Effector memory CD8-positive, alpha-beta T cell (primary cell): ENCODE measurements around the gene MYH7.
"Not testable (repeated sequence)": the region's sequence is repeated elsewhere in the genome, so short reads cannot be mapped to it uniquely, and the experiment has no call there.

Experiments
- ATAC-seq: fragments of 150-1000 bp; cut with Tn5 transposase; replicated peaks from 2 replicates; pipeline ENCODE4 v1.10.0; 2021; ENCODE audit warnings: mild to moderate bottlenecking, moderate library complexity
- DNase-seq, 3 experiments: peaks; one replicate each; pipeline ENCODE4 v3.0.0; 2021
- H3K27ac Mint-ChIP-seq, 2 donors: one replicate each; pipeline ENCODE4 v1.8.0; 2022; ENCODE audit warnings: mild to moderate bottlenecking in 2 of 2, mixed read lengths in 2 of 2, moderate library complexity in 2 of 2
- H3K27me3 Mint-ChIP-seq, 2 donors: one replicate each; pipeline ENCODE4 v1.8.0; 2022; ENCODE audit warnings: mixed read lengths in 2 of 2
- H3K36me3 Mint-ChIP-seq: one replicate; pipeline ENCODE4 v1.8.0; 2022; ENCODE audit warnings: mild to moderate bottlenecking, moderate library complexity, mixed read lengths; ENCODE audit not compliant: insufficient read depth
- H3K4me1 Mint-ChIP-seq, 2 donors: one replicate each; pipeline ENCODE4 v1.8.0; 2022; ENCODE audit warnings: low read depth in 2 of 2, mixed read lengths in 2 of 2
- H3K4me3 Mint-ChIP-seq, 2 donors: one replicate each; pipeline ENCODE4 v1.8.0; 2022; ENCODE audit warnings: mild to moderate bottlenecking in 2 of 2, mixed read lengths in 2 of 2, moderate library complexity in 2 of 2
- H3K9me3 Mint-ChIP-seq, 2 donors: one replicate each; pipeline ENCODE4 v1.8.0; 2022; ENCODE audit warnings: mixed read lengths in 2 of 2

MYH7 gene

DNA sequence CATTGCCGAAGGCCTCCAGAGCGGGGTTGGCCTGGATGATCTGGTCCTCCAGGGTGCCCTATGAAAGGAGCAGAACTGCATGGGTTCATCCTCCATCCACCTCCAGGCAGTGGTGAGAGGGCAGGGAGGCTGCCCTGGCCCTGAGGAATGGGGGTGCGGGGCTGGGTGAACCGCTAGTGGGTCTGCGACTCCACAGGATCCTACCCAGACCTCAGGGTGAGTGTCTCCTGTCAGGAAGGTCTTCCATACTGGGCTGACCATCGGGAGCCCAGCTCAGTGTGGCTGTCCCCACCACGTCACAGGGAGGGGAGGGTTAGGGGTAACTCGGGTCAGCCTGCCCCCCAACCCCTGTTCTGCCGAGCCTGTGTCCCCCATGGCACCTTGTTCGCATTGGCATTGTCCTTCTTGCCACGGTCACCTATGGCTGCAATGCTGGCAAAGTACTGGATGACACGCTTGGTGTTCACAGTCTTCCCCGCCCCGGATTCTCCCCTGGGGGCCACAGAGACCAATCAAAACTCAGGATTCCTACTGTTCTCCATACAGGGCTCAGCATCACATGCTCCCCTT, 31.0 kb downstream of the MYH7 start:
- DNase-seq (no peak), ATAC-seq (no peak)
- no peaks in the 10 kb centered on the region for H3K9me3 Mint-ChIP-seq
- H3K27me3 Mint-ChIP-seq, result peaks cover 23 to 71% of the 10 kb centered on the region in 2 donors
- H3K27ac Mint-ChIP-seq, result no peak overlapping the region
- H3K4me1 Mint-ChIP-seq, result no peaks in the 10 kb centered on the region
- H3K36me3 Mint-ChIP-seq, result no peaks in the 10 kb centered on the region
- no peak overlapping the region for H3K4me3 Mint-ChIP-seq

DNA sequence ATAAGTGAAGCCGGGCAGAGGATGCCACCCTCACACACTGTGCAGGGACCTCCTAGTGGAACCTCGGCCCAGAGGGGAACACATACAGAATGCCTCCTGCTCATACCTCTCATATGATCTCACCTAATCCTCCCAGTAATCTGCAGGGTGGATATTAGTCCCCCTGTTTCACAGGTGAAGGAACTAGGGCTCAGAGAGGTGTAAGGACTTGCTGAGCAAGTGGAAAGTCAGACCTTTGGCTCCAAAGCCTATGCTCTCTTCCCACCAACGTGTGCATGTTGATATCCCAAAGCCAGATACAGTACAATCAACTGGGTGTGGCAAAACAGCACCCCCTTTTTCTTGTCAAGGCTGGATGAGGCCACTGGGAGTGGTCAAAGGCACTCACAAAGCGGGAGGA, 31.6 kb downstream of the MYH7 start:
- DNase-seq, result no peak
- H3K4me3 Mint-ChIP-seq, result no peak overlapping the region

DNA sequence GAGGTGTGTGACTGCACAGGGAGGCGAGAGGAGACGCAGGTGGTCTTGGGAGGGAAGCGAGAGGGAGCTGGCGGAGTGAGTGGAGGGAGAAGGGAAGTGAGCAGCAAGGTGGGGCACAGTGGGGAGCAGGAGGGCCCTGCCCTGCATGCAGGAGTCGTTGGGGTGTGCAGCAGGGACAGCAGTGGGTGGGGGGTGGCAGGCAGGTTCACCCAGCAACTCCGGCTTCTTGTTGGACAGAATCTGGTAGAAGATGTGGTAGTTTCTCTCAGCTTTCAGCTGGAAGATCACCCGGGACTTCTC, 32.4 kb downstream of the MYH7 start:
- H3K27me3 Mint-ChIP-seq, result peaks cover 20 to 71% of the 10 kb centered on the region in 2 donors
- no peaks in the 10 kb centered on the region for H3K9me3 Mint-ChIP-seq
- H3K36me3 Mint-ChIP-seq, result no peaks in the 10 kb centered on the region
- H3K4me1 Mint-ChIP-seq, result no peaks in the 10 kb centered on the region
- no peak for DNase-seq
- no peak overlapping the region for H3K4me3 Mint-ChIP-seq
- H3K27ac Mint-ChIP-seq, result no peak overlapping the region
- ATAC-seq, result no peak

More for the DNA sequence above, 31.6 kb downstream of the MYH7 start:
- no peaks in the 10 kb centered on the region for H3K9me3 Mint-ChIP-seq
- ATAC-seq, result no peak
- H3K36me3 Mint-ChIP-seq, result no peaks in the 10 kb centered on the region
- no peaks in the 10 kb centered on the region for H3K4me1 Mint-ChIP-seq
- no peak overlapping the region for H3K27ac Mint-ChIP-seq
- peaks cover 20 to 71% of the 10 kb centered on the region in 2 donors for H3K27me3 Mint-ChIP-seq

DNA sequence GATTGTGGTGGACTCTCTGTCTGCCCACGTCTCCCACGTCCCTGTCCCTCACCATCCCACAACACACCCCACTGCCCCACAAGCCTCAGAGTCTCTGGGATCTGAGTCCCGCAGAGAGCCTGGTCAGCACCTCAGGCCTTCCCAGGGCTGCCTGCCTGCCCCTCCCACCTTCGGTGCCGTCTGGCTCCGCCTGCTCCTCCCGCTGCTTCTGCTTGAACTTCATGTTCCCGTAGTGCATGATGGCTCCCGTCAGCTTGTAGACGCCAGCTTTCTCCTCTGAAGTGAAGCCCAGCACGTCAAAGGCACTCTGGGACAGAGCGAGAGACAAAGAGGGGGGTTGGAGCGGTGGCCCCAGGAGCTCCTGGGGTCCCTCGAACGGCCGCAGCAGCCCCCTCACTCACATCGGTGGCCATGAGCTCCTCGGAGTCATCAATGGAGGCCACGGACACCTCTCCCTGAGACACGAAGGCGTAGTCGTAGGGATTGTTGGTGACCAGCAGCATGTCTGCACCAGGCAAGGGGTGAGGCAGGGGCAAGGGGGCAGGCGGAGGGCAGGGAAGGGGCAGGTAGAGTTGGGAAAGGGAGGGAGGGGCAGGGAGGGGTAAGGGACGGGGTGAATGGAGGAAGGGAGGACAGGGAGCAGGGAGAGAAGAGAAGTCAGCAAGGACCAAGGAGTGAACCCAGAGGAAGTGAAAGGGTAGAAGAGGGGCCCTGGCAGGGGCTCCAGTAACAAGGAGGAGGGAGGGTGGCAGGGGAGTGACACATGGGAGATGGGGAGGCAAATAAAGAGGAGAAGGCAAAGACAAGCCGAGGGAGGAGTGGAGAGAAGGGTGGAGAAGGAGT, 32.9 kb downstream of the MYH7 start:
- Mint-ChIP-seq H3K9me3 (no peaks in the 10 kb centered on the region), H3K27me3 (peaks cover 20 to 71% of the 10 kb centered on the region in 2 donors), H3K4me3 (no peak overlapping the region), H3K36me3 (no peaks in the 10 kb centered on the region), H3K27ac (no peak overlapping the region), H3K4me1 (no peaks in the 10 kb centered on the region)
- ATAC-seq (no peak), DNase-seq (no peak)

DNA sequence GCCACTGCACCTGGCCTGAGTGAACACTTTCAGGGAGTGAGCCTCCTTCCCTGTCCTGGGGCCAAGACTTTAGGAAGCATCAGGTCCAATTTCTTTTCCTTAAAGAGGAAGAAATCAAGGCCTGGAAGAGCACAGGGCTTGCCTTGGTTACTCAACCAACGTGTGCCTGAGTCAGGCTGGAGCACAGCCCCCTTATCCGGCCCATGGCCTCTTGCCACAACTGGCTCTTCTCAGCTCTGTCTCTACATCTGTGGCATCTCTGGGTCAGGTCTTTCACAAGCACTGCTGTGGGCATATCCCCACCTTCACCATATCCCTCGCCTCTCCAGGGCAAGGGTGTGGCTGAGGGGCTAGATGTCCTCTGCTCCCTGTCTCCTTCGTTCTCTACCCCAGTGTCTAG, 34.2 kb downstream of the MYH7 start:
- no peak overlapping the region for H3K27ac Mint-ChIP-seq
- no peak for DNase-seq
- ATAC-seq, result no peak
- no peaks in the 10 kb centered on the region for H3K36me3 Mint-ChIP-seq
- H3K4me3 Mint-ChIP-seq, result no peak overlapping the region
- no peaks in the 10 kb centered on the region for H3K4me1 Mint-ChIP-seq
- H3K27me3 Mint-ChIP-seq, result peaks cover 18 to 64% of the 10 kb centered on the region in 2 donors
- H3K9me3 Mint-ChIP-seq, result no peaks in the 10 kb centered on the region

DNA sequence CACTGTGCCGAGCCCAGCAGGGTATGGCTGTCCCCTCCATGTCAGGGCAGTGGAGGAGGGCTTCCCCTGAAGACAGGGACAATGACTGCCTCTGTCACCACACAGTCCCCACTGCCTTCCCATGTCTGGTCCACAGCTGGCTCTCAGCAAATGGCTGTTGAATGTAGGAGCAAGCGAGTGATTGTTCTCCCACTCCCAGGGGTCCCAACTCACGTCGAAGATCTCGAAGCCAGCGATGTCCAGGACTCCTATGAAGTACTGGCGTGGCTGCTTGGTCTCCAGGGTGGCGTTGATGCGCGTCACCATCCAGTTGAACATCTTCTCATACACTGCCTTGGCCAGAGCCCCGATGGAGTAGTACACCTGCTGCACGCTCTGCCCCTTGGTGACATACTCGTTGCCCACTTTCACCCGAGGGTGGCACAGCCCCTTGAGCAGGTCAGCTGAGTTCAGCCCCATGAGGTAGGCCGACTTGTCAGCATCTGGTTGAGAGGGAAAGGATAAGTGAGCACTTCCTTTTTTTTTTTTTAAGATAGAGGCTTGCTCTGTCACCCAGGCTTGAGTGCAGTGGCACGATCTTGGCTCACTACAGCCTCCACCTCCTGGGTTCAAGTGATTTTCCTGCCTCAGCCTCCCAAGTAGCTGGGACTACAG, 34.8 kb downstream of the MYH7 start:
- H3K9me3 Mint-ChIP-seq, H3K36me3 Mint-ChIP-seq, H3K27ac Mint-ChIP-seq, H3K4me1 Mint-ChIP-seq, ATAC-seq, H3K4me3 Mint-ChIP-seq, DNase-seq: not testable (repeated sequence)
- peaks cover 21 to 57% of the 10 kb centered on the region in 2 donors for H3K27me3 Mint-ChIP-seq

DNA sequence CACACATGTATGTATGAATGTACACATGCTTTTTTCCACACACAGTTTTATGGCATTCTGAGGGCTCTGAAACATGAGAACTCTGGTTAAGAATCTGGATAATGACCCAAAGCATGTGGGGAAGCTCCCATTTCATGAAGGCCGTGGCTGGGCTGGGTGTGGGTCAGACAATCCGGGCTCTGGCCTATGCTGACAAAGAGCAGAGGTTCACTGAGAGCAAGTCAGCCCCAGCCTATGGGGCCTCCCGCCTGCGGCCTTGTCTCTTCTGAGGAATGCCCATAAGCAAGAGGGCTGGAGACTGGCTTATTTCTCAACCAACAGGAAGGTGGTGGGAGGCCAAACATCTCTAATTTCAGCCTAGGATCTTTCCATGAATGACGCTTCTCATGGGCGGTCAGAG, 35.9 kb downstream of the MYH7 start:
- ATAC-seq (no peak), DNase-seq (no peak)
- no peaks in the 10 kb centered on the region for H3K36me3 Mint-ChIP-seq
- H3K27me3 Mint-ChIP-seq, result peaks cover 21 to 47% of the 10 kb centered on the region in 2 donors
- H3K4me1 Mint-ChIP-seq, result no peaks in the 10 kb centered on the region
- H3K27ac Mint-ChIP-seq, result no peak overlapping the region
- no peak overlapping the region for H3K4me3 Mint-ChIP-seq
- H3K9me3 Mint-ChIP-seq, result no peaks in the 10 kb centered on the region

DNA sequence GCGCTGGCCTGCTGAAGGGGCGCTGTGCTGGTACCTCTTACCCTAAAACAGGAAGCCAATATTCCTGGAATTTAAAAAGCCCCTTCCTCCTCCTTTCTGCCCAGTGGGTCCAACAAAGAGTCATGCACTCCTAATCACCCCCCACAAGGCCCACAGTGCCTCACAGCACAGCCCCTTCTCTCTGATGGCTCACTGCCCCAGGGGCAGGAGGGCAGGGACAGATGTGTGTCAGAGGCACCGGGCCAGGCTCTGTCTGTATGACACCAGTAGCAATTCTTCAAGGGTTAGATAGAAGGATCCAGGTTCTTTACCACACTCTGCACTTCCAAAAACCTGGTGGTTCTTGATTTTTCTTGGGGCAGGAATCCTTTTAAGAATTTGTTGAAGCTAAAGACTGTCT, 36.3 kb downstream of the MYH7 start:
- DNase-seq (no peak), ATAC-seq (no peak)
- Mint-ChIP-seq H3K9me3 (no peaks in the 10 kb centered on the region), H3K27ac (no peak overlapping the region), H3K4me3 (no peak overlapping the region), H3K36me3 (no peaks in the 10 kb centered on the region), H3K4me1 (no peaks in the 10 kb centered on the region), H3K27me3 (peaks cover 22 to 45% of the 10 kb centered on the region in 2 donors)

DNA sequence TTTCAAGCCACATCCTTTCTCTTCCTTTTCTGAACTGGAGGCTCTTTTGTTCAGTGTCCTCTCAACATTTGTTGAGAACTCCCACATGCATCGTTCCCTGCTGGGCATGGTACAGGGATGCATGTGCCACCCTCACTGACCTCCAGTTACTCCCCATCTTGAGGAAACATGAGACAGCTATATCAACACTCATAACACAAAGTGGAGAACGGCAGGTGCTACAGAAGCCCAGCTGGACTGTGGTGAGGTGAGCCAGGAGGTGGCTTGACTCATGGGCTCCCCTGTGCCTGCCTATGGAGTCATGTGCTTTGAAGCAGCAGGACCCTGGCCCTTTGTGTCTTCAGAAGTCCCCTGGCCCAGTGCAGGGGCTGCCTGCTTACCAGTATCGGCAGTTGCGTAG, 37.1 kb downstream of the MYH7 start:
- no peak for DNase-seq
- Mint-ChIP-seq H3K9me3 (no peaks in the 10 kb centered on the region), H3K4me1 (no peaks in the 10 kb centered on the region), H3K27ac (no peak overlapping the region), H3K36me3 (no peaks in the 10 kb centered on the region), H3K4me3 (no peak overlapping the region), H3K27me3 (peaks cover 27 to 46% of the 10 kb centered on the region in 2 donors)
- ATAC-seq, result no peak

DNA sequence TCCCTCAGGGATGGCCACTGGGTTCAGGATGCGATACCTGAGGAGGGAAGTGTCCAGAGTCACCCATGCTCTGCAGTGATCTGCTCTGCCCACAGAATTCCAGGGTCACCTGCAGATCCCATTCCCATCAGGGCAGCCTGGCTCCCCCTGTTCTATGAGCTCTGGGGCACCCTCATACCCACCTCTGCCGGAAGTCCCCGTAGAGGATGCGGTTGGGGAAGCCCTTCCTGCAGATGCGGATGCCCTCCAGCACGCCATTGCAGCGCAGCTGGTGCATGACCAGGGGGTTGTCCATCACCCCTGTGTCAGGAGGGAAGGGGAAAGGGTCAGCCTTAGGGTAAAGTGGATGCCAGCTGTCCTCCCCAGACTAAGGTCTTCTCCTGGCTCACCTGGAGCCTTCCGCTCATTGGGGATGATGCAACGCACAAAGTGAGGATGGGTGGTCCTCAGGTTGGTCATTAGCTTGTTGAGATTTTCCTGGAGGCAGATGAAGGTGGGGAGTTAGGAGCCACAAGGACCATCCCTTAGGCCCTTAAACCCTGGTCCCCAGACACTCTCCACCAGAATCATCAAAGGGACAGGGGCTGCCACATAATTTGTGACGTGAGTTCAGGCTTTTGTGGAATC, 38.6 kb downstream of the MYH7 start:
- no peaks in the 10 kb centered on the region for H3K36me3 Mint-ChIP-seq

DNA sequence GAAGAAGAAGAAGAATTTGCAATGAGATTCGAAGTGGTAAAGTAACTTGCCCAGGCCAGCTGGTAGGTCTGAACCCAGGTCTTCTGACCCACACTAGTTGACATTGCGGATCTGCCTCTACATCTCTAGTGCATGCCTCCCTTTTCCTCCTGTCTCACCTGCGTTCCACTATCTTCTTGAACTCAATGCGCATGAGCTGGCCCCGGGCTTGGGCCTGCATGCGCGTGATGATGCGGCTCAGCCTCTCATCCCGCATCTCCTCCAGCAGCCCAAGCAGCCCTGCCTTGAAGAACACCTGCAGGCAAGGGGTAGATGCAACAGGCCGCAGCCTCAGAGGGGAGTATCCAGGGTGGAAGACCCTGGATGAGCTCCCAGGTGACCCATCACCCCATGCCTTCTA, 39.3 kb downstream of the MYH7 start:
- Mint-ChIP-seq H3K36me3 (no peaks in the 10 kb centered on the region), H3K9me3 (no peaks in the 10 kb centered on the region), H3K27ac (no peak overlapping the region), H3K4me3 (no peak overlapping the region), H3K27me3 (peaks cover 29 to 44% of the 10 kb centered on the region in 2 donors), H3K4me1 (no peaks in the 10 kb centered on the region)
- no peak for DNase-seq
- ATAC-seq, result no peak

More for the DNA sequence above, 38.6 kb downstream of the MYH7 start:
- H3K4me3 Mint-ChIP-seq, result no peak overlapping the region
- ATAC-seq, result no peak
- H3K4me1 Mint-ChIP-seq, result no peaks in the 10 kb centered on the region
- H3K27ac Mint-ChIP-seq, result no peak overlapping the region
- H3K27me3 Mint-ChIP-seq, result peaks cover 29 to 44% of the 10 kb centered on the region in 2 donors
- DNase-seq, result no peak
- H3K9me3 Mint-ChIP-seq, result no peaks in the 10 kb centered on the region

DNA sequence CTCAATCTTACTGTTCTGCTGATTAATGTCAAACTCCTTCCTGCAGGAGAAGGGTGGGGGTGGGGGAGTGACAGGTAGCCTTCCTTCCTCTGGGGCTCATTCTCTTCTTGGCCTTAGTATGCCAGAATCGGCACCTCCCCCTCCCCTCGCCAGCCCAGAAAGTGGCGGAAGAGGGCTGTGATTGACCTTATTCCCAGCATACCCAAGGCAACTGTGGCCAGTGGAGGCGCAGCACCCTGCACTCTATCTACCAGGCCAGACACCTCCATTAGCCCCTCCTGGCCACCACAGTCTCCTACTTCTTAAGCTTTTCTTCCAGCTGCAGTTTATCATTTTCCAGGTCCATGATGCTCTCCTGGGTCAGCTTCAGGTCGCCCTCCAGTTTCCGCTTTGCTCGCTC, 42.8 kb downstream of the MYH7 start:
- Mint-ChIP-seq H3K27ac (no peak overlapping the region), H3K36me3 (peaks cover 2% of the 10 kb centered on the region), H3K4me3 (no peak overlapping the region), H3K4me1 (no peaks in the 10 kb centered on the region), H3K27me3 (peaks cover 44 to 59% of the 10 kb centered on the region in 2 donors), H3K9me3 (no peaks in the 10 kb centered on the region)
- DNase-seq (no peak), ATAC-seq (no peak)

DNA sequence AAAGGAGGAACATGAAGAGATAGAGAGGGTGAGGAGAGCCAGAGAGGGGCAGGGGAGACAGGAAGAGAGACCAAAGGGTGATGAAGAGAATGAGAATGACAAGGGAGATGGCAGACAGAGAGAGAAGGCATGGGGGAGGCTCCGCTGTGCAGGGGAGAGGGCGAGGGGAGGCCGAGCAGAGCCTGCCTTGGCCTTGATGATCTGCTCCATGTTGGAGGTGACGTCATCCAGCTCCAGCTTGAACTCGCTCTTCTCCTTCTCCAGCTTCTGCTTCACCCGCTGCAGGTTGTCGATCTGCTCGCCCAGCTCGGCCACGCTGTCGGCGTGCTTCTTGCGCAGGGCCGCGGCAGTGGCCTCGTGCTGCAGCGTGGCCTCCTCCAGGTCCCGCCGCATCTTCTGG, 45.6 kb downstream of the MYH7 start:
- not testable (repeated sequence) for H3K4me3 Mint-ChIP-seq, H3K27ac Mint-ChIP-seq, H3K4me1 Mint-ChIP-seq, ATAC-seq, H3K36me3 Mint-ChIP-seq, H3K9me3 Mint-ChIP-seq, DNase-seq
- H3K27me3 Mint-ChIP-seq, result peaks cover 47 to 63% of the 10 kb centered on the region in 2 donors
